K562 (cell line): ENCODE results near the gene GGA3. TPM values are rescaled to one million over a fixed set of nuclear protein-coding genes. Genes with fewer than 3 reads are reported as not detected.
A peak's percentile ranks its signal among the peaks of the same experiment; 100 is the strongest.

Source experiments
- CBFA2T2 ChIP-seq: fragments of 450-650 bp; conservative IDR thresholded peaks from 2 replicates; pipeline ENCODE4 v1.6.1; 2017; ENCODE audit warnings: mild to moderate bottlenecking
- DDX20 ChIP-seq: fragments of 450-650 bp; IDR thresholded peaks from 2 replicates; pipeline ENCODE4 v1.6.1; 2016; ENCODE audit warnings: missing genetic modification characterization, low read depth, mild to moderate bottlenecking, missing compliant biosample characterization, moderate library complexity
- EP300 ChIP-seq: IDR thresholded peaks from 2 replicates; pipeline ENCODE4 v1.6.1; 2012; ENCODE audit warnings: low read length, improper control_type of control experiment
- EP400 ChIP-seq: fragments of 450-650 bp; IDR thresholded peaks from 2 replicates; pipeline ENCODE4 v1.6.1; 2017; ENCODE audit warnings: antibody characterized with exemption, mild to moderate bottlenecking, moderate library complexity
- HNRNPLL ChIP-seq: fragments of 200-400 bp; formaldehyde crosslinking; IDR thresholded peaks from 2 replicates; pipeline ENCODE4 v1.6.1; 2017; ENCODE audit warnings: low read length, low read depth, mild to moderate bottlenecking; ENCODE audit not compliant: poor library complexity, severe bottlenecking
- KLF10 ChIP-seq: fragments of 250-450 bp; sonication (Bioruptor Pico); IDR thresholded peaks from 2 replicates; pipeline ENCODE4 v1.6.1; 2021; ENCODE audit warnings: matching md5 sums
- MTA1 ChIP-seq: fragments of 450-650 bp; IDR thresholded peaks from 2 replicates; pipeline ENCODE4 v1.6.1; 2017; ENCODE audit warnings: borderline replicate concordance
- NFIX ChIP-seq: fragments of 250-450 bp; sonication (Bioruptor Pico); IDR thresholded peaks from 2 replicates; pipeline ENCODE4 v1.4.0; 2020; ENCODE audit warnings: low read depth, mild to moderate bottlenecking, moderate library complexity
- NFXL1 ChIP-seq: fragments of 450-650 bp; formaldehyde crosslinking; IDR thresholded peaks from 2 replicates; pipeline ENCODE4 v1.4.0; 2021; ENCODE audit warnings: mild to moderate bottlenecking
- NR4A1 ChIP-seq, 2 experiments: fragments of 250-450 bp in 1 of 2; fragments of 450-650 bp in 1 of 2; sonication (Bioruptor Pico) in 1 of 2; IDR thresholded peaks; 2 replicates each; pipeline versions ENCODE4 v1.4.0 to v1.6.1; 2016 to 2020; ENCODE audit warnings: mild to moderate bottlenecking in 2 of 2, missing compliant biosample characterization in 1 of 2, missing genetic modification characterization in 1 of 2, moderate library complexity in 1 of 2
- PURB ChIP-seq: sonication (generic); formaldehyde crosslinking; IDR thresholded peaks from 2 replicates; pipeline ENCODE4 v1.9.0; 2021; ENCODE audit warnings: low read depth, mild to moderate bottlenecking, missing genetic modification reagents
- RBM34 ChIP-seq: fragments of 200-400 bp; formaldehyde crosslinking; IDR thresholded peaks from 2 replicates; pipeline ENCODE4 v1.6.1; 2018; ENCODE audit warnings: low read length, borderline replicate concordance; ENCODE audit not compliant: insufficient read depth
- RHOXF2B ChIP-seq: fragments of 250-450 bp; sonication (Bioruptor Pico); conservative IDR thresholded peaks from 2 replicates; pipeline ENCODE4 v1.5.1; 2021
- SNRNP70 ChIP-seq: fragments of 200-400 bp; formaldehyde crosslinking; optimal IDR thresholded peaks from 2 replicates; pipeline ENCODE3; 2017; ENCODE audit warnings: low read depth, low read length
- SRF ChIP-seq, 2 experiments: fragments of 250-450, 450-650 bp in 1 of 2; sonication (Bioruptor Pico) in 1 of 2; sonication (generic) in 1 of 2; formaldehyde crosslinking; IDR thresholded peaks; 2 replicates each; pipeline versions ENCODE4 v1.5.0 to v1.5.1; 2020 to 2022; ENCODE audit warnings: mild to moderate bottlenecking in 1 of 2, missing genetic modification reagents in 1 of 2
- TEAD1 ChIP-seq, 2 experiments: fragments of 450-650 bp in 1 of 2; sonication (generic) in 1 of 2; formaldehyde crosslinking; IDR thresholded peaks; 2 replicates each; pipeline versions ENCODE4 v1.4.0 to v1.8.0; 2020 to 2022; ENCODE audit warnings: mild to moderate bottlenecking in 2 of 2, missing genetic modification reagents in 1 of 2
- ZNF124 ChIP-seq: sonication (generic); formaldehyde crosslinking; IDR thresholded peaks from 2 replicates; pipeline ENCODE4 v1.8.1; 2022; ENCODE audit warnings: missing genetic modification reagents
- ZNF551 ChIP-seq: fragments of 250-450 bp; sonication (Bioruptor Pico); IDR thresholded peaks from 2 replicates; pipeline ENCODE4 v1.5.0; 2021; ENCODE audit warnings: mild to moderate bottlenecking, moderate library complexity
- ZNF699 ChIP-seq: fragments of 250-450 bp; sonication (Bioruptor Pico); IDR thresholded peaks from 2 replicates; pipeline ENCODE4 v1.8.0; 2021; ENCODE audit warnings: mild to moderate bottlenecking, moderate library complexity; ENCODE audit not compliant: insufficient replicate concordance
- polyA plus RNA-seq, 8 experiments: library from polyadenylated mRNA; depleted of rRNA in 4 of 8; stranded (reverse) in 5 of 8; unstranded in 3 of 8; fragments of >200 nt; fragmentation: Nextera tagmentation in 2 of 8; fragmentation: Illumina TruSeq in 1 of 8; extraction: Ambion mirVana in 2 of 8; extraction: Trizol in 1 of 8; gene quantifications; 2 replicates each; pipeline versions ENCODE4 v1.2.1 to v1.2.3, GENCODE V29; 2011 to 2014; ENCODE audit warnings: inconsistent platforms in 1 of 8, missing spikeins in 1 of 8
- total RNA-seq, 7 experiments: library from RNA; depleted of rRNA in 6 of 7; stranded (reverse); fragments of >200 nt in 6 of 7; fragmentation: Illumina TruSeq in 2 of 7; extraction: Trizol in 2 of 7; gene quantifications; 2 replicates each; pipeline versions ENCODE4 v1.2.1 to v1.2.3, GENCODE V29; 2011 to 2021; ENCODE audit warnings: low replicate concordance in 1 of 7
- TF ChIP-seq, protein P1 (sequence below): sonication (generic); formaldehyde crosslinking; IDR thresholded peaks from 2 replicates; pipeline ENCODE4 v1.8.1; 2023; ENCODE audit warnings: mild to moderate bottlenecking, missing genetic modification reagents
- TF ChIP-seq, protein P2 (sequence below): fragments of 450-650 bp; formaldehyde crosslinking; IDR thresholded peaks from 2 replicates; pipeline ENCODE4 v1.4.0; 2022; ENCODE audit warnings: missing genetic modification characterization

The GGA3 gene
- total and polyA plus RNA-seq, 9 of the 15 experiments (the other 6 are each of a cell fraction or from before 2014, with no cell fraction given), result 5.7 to 64.9 (median 25.4) TPM

DNA sequence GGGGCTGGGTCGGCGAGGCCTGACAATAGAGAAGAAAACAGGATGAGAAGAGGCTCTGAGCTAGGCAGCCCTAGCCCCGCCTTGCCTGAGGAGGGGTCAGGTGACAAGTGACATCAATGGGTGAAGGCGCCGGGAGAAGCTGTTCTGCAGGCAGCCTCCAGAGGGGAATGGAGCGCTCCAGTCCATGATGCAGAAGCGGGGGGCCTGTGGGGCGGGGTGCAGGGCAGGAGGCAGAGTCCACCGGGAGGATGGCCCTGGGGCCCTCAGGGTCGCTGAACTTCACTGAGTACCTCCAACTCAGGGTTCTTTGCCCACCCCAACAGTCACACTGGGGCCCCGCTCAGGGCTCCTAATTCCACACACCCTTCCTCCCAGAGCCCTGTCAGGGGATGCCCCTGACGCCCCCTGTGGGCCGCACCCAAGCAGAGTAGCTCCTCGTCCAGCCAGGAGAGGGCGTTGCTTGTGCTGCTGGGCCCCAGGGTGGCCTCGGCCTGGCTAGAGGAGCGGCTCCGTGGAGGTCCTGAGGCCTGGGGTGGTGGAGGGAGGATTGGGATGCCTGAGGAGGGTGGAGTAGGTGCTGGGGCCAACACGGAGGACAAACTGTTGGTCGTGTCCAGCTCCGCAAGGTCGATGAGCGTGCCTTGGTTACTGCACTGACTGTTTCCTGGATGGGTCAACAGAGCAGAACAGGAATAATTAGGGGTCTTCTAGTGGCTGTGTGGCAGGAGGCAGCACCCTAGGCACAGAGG lies 20.8 kb downstream of the GGA3 start (continued):
- TF ChIP-seq, protein P1, sequence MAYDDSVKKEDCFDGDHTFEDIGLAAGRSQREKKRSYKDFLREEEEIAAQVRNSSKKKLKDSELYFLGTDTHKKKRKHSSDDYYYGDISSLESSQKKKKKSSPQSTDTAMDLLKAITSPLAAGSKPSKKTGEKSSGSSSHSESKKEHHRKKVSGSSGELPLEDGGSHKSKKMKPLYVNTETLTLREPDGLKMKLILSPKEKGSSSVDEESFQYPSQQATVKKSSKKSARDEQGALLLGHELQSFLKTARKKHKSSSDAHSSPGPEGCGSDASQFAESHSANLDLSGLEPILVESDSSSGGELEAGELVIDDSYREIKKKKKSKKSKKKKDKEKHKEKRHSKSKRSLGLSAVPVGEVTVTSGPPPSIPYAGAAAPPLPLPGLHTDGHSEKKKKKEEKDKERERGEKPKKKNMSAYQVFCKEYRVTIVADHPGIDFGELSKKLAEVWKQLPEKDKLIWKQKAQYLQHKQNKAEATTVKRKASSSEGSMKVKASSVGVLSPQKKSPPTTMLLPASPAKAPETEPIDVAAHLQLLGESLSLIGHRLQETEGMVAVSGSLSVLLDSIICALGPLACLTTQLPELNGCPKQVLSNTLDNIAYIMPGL (CRISPR knock-in tag), result no peak
- TF ChIP-seq NFXL1 (CRISPR knock-in tag) (no peak), RBM34 (no peak), ZNF124 (no peak), PURB (no peak), NFIX (no peak), DDX20 (tag) (no peak), ZNF699 (CRISPR knock-in tag) (no peak), SRF (CRISPR knock-in tag; IDR thresholded peaks at IDR 0.05) (peak in 1 of 2 experiments; percentile 25; a peak in 1 of 4 replicates), HNRNPLL (no peak), NR4A1 (CRISPR knock-in tag; IDR thresholded peaks at IDR 0.05) (no peak), NR4A1 (tag; IDR thresholded peaks at IDR 0.05) (no peak), CBFA2T2 (no peak), KLF10 (CRISPR knock-in tag) (no peak), ZNF551 (no peak), RHOXF2B (CRISPR knock-in tag) (no peak), EP400 (peak; percentile 64), TEAD1 (CRISPR knock-in tag; IDR thresholded peaks at IDR 0.05) (no peak; a peak in 1 of 4 replicates), SNRNP70 (no peak), EP300 (no peak), MTA1 (peak; percentile 26; the same call in 1 of the 2 replicates)
- TF ChIP-seq, protein P2, sequence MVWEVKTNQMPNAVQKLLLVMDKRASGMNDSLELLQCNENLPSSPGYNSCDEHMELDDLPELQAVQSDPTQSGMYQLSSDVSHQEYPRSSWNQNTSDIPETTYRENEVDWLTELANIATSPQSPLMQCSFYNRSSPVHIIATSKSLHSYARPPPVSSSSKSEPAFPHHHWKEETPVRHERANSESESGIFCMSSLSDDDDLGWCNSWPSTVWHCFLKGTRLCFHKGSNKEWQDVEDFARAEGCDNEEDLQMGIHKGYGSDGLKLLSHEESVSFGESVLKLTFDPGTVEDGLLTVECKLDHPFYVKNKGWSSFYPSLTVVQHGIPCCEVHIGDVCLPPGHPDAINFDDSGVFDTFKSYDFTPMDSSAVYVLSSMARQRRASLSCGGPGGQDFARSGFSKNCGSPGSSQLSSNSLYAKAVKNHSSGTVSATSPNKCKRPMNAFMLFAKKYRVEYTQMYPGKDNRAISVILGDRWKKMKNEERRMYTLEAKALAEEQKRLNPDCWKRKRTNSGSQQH (CRISPR knock-in tag), result no peak
